IMR-90 (cell line): ENCODE results near the gene HELZ.

Experiments
- BHLHE40 ChIP-seq: fragments of 150-350 bp; IDR thresholded peaks from 2 replicates; pipeline ENCODE4 v1.6.1; 2016; ENCODE audit warnings: mild to moderate bottlenecking, low read depth, low read length
- CHD1 ChIP-seq: IDR thresholded peaks from 2 replicates; pipeline ENCODE4 v1.6.1; 2012; ENCODE audit warnings: low read depth, low read length, improper control_type of control experiment
- FOS ChIP-seq: fragments of 150-350 bp; IDR thresholded peaks from 2 replicates; pipeline ENCODE4 v1.6.1; 2016; ENCODE audit warnings: low read depth, low read length
- MAFK ChIP-seq: IDR thresholded peaks from 2 replicates; pipeline ENCODE4 v1.6.1; 2012; ENCODE audit warnings: low read depth, low read length, improper control_type of control experiment
- MAZ ChIP-seq: IDR thresholded peaks from 2 replicates; pipeline ENCODE4 v1.6.1; 2012; ENCODE audit warnings: low read depth, mild to moderate bottlenecking, low read length, improper control_type of control experiment, moderate library complexity, borderline replicate concordance
- MXI1 ChIP-seq: IDR thresholded peaks from 2 replicates; pipeline ENCODE4 v1.6.1; 2012; ENCODE audit warnings: low read depth, mild to moderate bottlenecking, low read length, moderate library complexity, borderline replicate concordance
- POLR2A ChIP-seq: IDR thresholded peaks from 2 replicates; pipeline ENCODE4 v1.6.1; 2012; ENCODE audit warnings: mild to moderate bottlenecking, low read depth, low read length
- RAD21 ChIP-seq: IDR thresholded peaks from 2 replicates; pipeline ENCODE4 v1.6.1; 2012; ENCODE audit warnings: low read length, improper control_type of control experiment
- RCOR1 ChIP-seq: IDR thresholded peaks from 2 replicates; pipeline ENCODE4 v1.6.1; 2012; ENCODE audit warnings: mild to moderate bottlenecking, low read length, improper control_type of control experiment; ENCODE audit not compliant: insufficient replicate concordance
- TF ChIP-seq, protein P1 (sequence below): conservative IDR thresholded peaks from 2 replicates; pipeline ENCODE4 v1.5.1; 2012; ENCODE audit warnings: mild to moderate bottlenecking, low read depth, low read length, improper control_type of control experiment
- TF ChIP-seq, protein P2 (sequence below): fragments of 150-350 bp; IDR thresholded peaks from 2 replicates; pipeline ENCODE4 v1.6.1; 2017; ENCODE audit warnings: mild to moderate bottlenecking, antibody characterized with exemption, low read length, low read depth

DNA sequence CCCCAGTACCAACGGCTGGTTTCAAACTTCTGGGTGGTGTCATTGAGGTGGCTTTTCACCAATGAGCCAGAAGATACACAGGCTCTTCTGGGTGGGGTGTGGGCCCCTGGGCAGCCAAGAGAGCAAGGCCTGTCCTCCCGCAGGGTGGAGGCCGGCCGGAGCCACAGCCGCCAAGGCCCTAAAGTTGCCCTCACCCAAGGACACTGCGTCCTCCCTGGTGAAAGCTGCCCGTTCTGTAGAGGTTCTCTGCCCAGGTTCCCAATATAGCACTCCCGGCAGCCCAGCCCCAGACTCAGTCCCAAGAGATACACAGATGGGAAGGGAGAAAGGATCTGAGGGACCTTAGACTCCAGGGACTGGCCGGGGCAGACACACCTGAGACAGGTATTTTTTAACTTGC lies 211.4 kb downstream of the HELZ start:
- TF ChIP-seq POLR2A (no peak), MAFK (no peak), RAD21 (no peak), MXI1 (no peak), BHLHE40 (no peak), FOS (no peak), RCOR1 (no peak), MAZ (no peak), CHD1 (no peak)
- TF ChIP-seq, protein P1, sequence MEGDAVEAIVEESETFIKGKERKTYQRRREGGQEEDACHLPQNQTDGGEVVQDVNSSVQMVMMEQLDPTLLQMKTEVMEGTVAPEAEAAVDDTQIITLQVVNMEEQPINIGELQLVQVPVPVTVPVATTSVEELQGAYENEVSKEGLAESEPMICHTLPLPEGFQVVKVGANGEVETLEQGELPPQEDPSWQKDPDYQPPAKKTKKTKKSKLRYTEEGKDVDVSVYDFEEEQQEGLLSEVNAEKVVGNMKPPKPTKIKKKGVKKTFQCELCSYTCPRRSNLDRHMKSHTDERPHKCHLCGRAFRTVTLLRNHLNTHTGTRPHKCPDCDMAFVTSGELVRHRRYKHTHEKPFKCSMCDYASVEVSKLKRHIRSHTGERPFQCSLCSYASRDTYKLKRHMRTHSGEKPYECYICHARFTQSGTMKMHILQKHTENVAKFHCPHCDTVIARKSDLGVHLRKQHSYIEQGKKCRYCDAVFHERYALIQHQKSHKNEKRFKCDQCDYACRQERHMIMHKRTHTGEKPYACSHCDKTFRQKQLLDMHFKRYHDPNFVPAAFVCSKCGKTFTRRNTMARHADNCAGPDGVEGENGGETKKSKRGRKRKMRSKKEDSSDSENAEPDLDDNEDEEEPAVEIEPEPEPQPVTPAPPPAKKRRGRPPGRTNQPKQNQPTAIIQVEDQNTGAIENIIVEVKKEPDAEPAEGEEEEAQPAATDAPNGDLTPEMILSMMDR, result no peak
- TF ChIP-seq, protein P2, sequence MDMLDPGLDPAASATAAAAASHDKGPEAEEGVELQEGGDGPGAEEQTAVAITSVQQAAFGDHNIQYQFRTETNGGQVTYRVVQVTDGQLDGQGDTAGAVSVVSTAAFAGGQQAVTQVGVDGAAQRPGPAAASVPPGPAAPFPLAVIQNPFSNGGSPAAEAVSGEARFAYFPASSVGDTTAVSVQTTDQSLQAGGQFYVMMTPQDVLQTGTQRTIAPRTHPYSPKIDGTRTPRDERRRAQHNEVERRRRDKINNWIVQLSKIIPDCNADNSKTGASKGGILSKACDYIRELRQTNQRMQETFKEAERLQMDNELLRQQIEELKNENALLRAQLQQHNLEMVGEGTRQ, result no peak
